GM12872 (cell line): ENCODE measurements around the gene ECI1.

Source experiments
- CTCF ChIP-seq: IDR thresholded peaks from 3 replicates; pipeline ENCODE4 v1.5.1; 2011; ENCODE audit warnings: low read depth, mild to moderate bottlenecking, low read length, moderate library complexity; ENCODE audit not compliant: insufficient read depth

Gene ECI1

GRCh38 chr16:2200313-2200712, 51.1 kb downstream of the ECI1 start:
- TF ChIP-seq CTCF = no peak

GRCh38 chr16:2199621-2200139, 51.7 kb downstream of the ECI1 start:
- no peak for TF ChIP-seq CTCF

GRCh38 chr16:2199095-2199494, 52.3 kb downstream of the ECI1 start:
- TF ChIP-seq CTCF = no peak

- TF ChIP-seq CTCF = no peak
Observed at GRCh38 chr16:2198283-2198682, 53.1 kb downstream of the ECI1 start.

- no peak for TF ChIP-seq CTCF
Observed at GRCh38 chr16:2197765-2198164, 53.6 kb downstream of the ECI1 start.

GRCh38 chr16:2196981-2197511, 54.3 kb downstream of the ECI1 start:
- TF ChIP-seq CTCF = no peak

GRCh38 chr16:2196162-2196980, 55.0 kb downstream of the ECI1 start, which contains the start of gene CASKIN1:
CASKIN1 (minus strand) TSS chr16:2196605; CDS start chr16:2196432, 173 bp downstream.
- no peak for TF ChIP-seq CTCF
